ENCODE results near the gene GPR18. TPM values are rescaled to one million over a fixed set of nuclear protein-coding genes. Genes with fewer than 3 reads are reported as not detected.

Gene GPR18
- total RNA-seq, 1 donor from 2014 or later, result 12.0 TPM

DNA sequence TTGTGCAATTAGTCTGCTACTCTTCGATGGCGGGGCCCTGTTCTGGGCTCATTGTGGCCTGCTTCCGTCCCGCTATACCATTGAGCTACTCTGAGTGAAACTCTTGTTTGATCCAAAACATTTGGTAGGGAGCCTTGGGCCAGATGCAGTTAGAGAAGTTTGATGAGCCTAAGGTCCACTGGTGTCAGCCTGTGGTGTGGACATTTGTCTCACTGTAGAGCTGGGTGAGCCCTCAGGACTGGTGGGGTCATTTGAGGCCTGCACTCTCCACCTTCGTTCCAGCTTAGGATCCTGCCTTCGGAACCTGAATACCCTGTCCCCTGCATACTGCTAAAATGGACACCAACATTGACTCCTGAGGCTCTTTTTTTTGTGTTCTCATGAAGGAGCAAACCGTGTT is 50.7 kb downstream of the GPR18 start:
- no peak for DNase-seq (ENCODE audit: low spot score)
- intact Hi-C loops (cut with micrococcal nuclease), result no loop called here
- H3K27me3 Mint-ChIP-seq (ENCODE audit: insufficient read depth), result no peaks in the 10 kb centered on the region
- no peaks in the 10 kb centered on the region for H3K9me3 Mint-ChIP-seq
- H3K4me1 Mint-ChIP-seq (ENCODE audit: low read depth), result peaks cover 72% of the 10 kb centered on the region
- H3K36me3 Mint-ChIP-seq (ENCODE audit: low read depth), result peaks cover 49% of the 10 kb centered on the region
- no peak overlapping the region for H3K27ac Mint-ChIP-seq
- H3K4me3 Mint-ChIP-seq, result no peak overlapping the region

DNA sequence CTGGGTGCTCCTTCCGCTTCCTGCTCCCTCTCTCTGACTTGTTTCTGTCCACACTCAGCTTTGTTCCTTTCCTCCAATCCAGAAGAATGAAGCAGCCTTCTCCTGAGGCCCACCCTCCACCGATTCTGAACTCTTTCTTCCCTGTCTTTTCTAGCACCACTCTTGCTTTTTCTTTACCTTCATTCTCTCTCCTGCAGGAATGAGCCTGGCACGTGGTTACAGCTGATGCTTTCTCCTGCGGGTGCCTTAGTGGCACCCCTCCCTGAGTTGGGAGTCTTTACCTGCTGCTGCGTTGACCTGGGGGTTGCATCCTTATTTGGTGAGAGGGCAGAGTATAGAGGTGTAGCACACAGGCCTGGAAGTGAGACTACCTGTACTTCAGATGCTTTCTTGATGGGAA is 51.3 kb downstream of the GPR18 start:
- H3K9me3 Mint-ChIP-seq, result no peaks in the 10 kb centered on the region
- no peak overlapping the region for H3K4me3 Mint-ChIP-seq
- H3K36me3 Mint-ChIP-seq (ENCODE audit: low read depth), result peaks cover 52% of the 10 kb centered on the region

DNA sequence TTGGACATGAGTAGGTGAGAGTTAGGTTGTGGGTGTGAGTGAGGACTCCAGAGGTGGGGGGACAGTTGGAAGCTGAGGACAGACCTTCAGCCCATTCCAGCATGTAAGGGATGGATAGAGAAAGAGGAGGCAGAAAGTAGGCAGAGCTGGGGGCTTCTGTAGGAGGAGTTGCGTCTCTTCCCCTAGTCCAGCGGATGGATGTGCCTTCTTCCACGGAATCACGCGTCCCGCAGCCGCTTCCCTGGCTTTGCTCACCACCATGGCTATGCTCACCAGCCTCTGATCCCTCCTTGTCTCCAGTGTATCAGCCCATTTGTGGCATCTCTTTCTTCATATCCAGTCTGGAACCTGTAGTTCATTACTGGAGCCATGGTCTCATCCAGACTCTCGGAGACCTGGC is 52.0 kb downstream of the GPR18 start:
- DNase-seq (ENCODE audit: low spot score), result no peak
- Mint-ChIP-seq H3K4me3 (no peak overlapping the region), H3K36me3 (ENCODE audit: low read depth) (peaks cover 49% of the 10 kb centered on the region), H3K27me3 (ENCODE audit: insufficient read depth) (no peaks in the 10 kb centered on the region), H3K4me1 (ENCODE audit: low read depth) (peaks cover 79% of the 10 kb centered on the region), H3K9me3 (no peaks in the 10 kb centered on the region), H3K27ac (no peak overlapping the region)
- intact Hi-C loops (cut with micrococcal nuclease), result no loop called here

More for the DNA sequence above, 51.3 kb downstream of the GPR18 start:
- intact Hi-C loops (cut with micrococcal nuclease), result no loop called here
- no peaks in the 10 kb centered on the region for H3K27me3 Mint-ChIP-seq (ENCODE audit: insufficient read depth)
- peaks cover 75% of the 10 kb centered on the region for H3K4me1 Mint-ChIP-seq (ENCODE audit: low read depth)
- DNase-seq (ENCODE audit: low spot score), result no peak
- no peak overlapping the region for H3K27ac Mint-ChIP-seq

DNA sequence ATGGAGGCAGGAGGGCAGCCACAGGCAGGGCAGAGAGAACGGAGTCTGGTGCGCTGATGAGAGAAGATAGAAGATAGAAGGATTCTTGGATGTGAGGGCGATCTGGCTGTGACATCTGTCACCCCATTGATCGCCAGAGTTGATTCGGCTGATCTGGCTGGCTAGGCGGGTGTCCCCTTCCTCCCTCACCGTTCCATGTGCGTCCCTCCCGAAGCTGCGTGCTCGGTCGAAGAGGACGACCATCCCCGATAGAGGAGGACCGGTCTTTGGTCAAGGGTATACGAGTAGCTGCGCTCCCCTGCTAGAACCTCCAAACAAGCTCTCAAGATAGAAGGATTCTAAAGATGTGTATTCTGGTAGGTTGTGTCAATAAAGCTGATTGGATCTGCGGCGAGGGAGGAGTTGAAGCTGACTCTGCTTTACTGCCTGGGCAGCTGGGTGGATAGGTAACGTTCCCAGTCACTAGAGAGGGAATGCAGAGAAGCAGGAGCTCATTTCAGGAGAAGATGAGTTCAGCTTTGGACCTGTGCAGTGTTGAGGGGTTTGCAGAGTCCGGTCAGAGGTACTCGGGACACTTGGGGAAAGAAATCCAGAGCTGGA is 52.5 kb downstream of the GPR18 start:
- H3K27me3 Mint-ChIP-seq (ENCODE audit: insufficient read depth), result no peaks in the 10 kb centered on the region
- H3K4me1 Mint-ChIP-seq (ENCODE audit: low read depth), result peaks cover 76% of the 10 kb centered on the region

More for the DNA sequence above, 52.5 kb downstream of the GPR18 start:
- intact Hi-C loops (cut with micrococcal nuclease), result loop anchor here (1.0 to 2.0 kb wide), 2 partner anchors 9 to 109 kb away; no protein-coding TSS in a partner anchor
- Mint-ChIP-seq H3K36me3 (ENCODE audit: low read depth) (peaks cover 45% of the 10 kb centered on the region), H3K4me3 (peak overlapping the region; percentile 65), H3K9me3 (no peaks in the 10 kb centered on the region), H3K27ac (no peak overlapping the region)
- no peak for DNase-seq (ENCODE audit: low spot score)

Other genes starting within 250 kb of the GPR18 start
- 52.1 and 56.3 TPM in 2 replicates for gene UBAC2, start 57.5 kb downstream of the GPR18 start, total RNA-seq
- 22.6 and 23.6 TPM in 2 replicates for gene GPR183, start 49.0 kb upstream of the GPR18 start, total RNA-seq
- gene TM9SF2, start 243.1 kb upstream of the GPR18 start, total RNA-seq, result 59.1 and 62.6 TPM in 2 replicates

All from activated T-helper 1 cell treated with anti-CD3 and anti-CD28 coated beads, Interleukin-12 subunit alpha, Interleukin-12 subunit beta, Interleukin-2, Interleukin-4 antibody, amounts not matched to agents 30 ng/mL and 10 ng/mL and 1 ng/mL, durations not matched to agents 14 hours and 24 hours and 36 hours (primary cell).